Mesenchymal stem cell (in vitro differentiated cells and primary cell): ENCODE measurements around the gene TIGD7.

Experiments used
- DNase-seq: peaks from one replicate; pipeline ENCODE4 v3.0.0-alpha.2; 2013
- H2AFZ ChIP-seq: one replicate; pipeline ENCODE4 v1.6.1; 2013; ENCODE audit warnings: low read depth, mild to moderate bottlenecking, control low read depth, inconsistent platforms, low read length, moderate library complexity
- H2AK5ac ChIP-seq: 2 replicates; pipeline ENCODE4 v1.6.1; 2013; ENCODE audit warnings: low read length, moderate library complexity, mild to moderate bottlenecking, inconsistent platforms; ENCODE audit not compliant: severe bottlenecking
- H2BK120ac ChIP-seq: one replicate; pipeline ENCODE4 v1.6.1; 2013; ENCODE audit warnings: low read depth, mild to moderate bottlenecking, inconsistent platforms, low read length, moderate library complexity
- H2BK12ac ChIP-seq, 2 experiments: one replicate each; pipeline ENCODE4 v1.6.1; 2013; ENCODE audit warnings: inconsistent platforms in 2 of 2, low read length in 2 of 2, mild to moderate bottlenecking in 2 of 2, moderate library complexity in 2 of 2, control low read depth in 1 of 2
- H2BK15ac ChIP-seq: one replicate; pipeline ENCODE4 v1.6.1; 2013; ENCODE audit warnings: mild to moderate bottlenecking, low read depth, inconsistent platforms; ENCODE audit not compliant: poor library complexity, severe bottlenecking
- H2BK5ac ChIP-seq: 2 replicates; pipeline ENCODE4 v1.6.1; 2013; ENCODE audit warnings: low read depth, mild to moderate bottlenecking, low read length, control low read depth, inconsistent platforms; ENCODE audit not compliant: poor library complexity, severe bottlenecking
- H3K14ac ChIP-seq, 2 experiments: one replicate each; pipeline ENCODE4 v1.6.1; 2013; ENCODE audit warnings: inconsistent platforms in 2 of 2, low read length in 2 of 2, control low read depth in 1 of 2, mild to moderate bottlenecking in 1 of 2, moderate library complexity in 1 of 2
- H3K18ac ChIP-seq, 2 experiments: one replicate each; pipeline ENCODE4 v1.6.1; 2013; ENCODE audit warnings: inconsistent platforms in 2 of 2, low read length in 2 of 2, control low read depth in 1 of 2, low read depth in 1 of 2, mild to moderate bottlenecking in 1 of 2
- H3K23ac ChIP-seq, 2 experiments: one replicate each; pipeline ENCODE4 v1.6.1; 2013; ENCODE audit warnings: inconsistent platforms in 2 of 2, low read length in 2 of 2, mild to moderate bottlenecking in 2 of 2, moderate library complexity in 2 of 2, control low read depth in 1 of 2
- H3K27ac ChIP-seq: 2 replicates; pipeline ENCODE4 v1.5.1; 2013; ENCODE audit warnings: mild to moderate bottlenecking, moderate library complexity, low read length, control low read depth, inconsistent platforms; ENCODE audit not compliant: poor library complexity, severe bottlenecking
- H3K27me3 ChIP-seq, 2 experiments: 2 replicates each; pipeline versions ENCODE4 v1.6.1 to v1.7.0; 2013; ENCODE audit warnings: low read length in 2 of 2, mild to moderate bottlenecking in 2 of 2, moderate library complexity in 2 of 2, control low read depth in 1 of 2, inconsistent platforms in 1 of 2; ENCODE audit not compliant: control insufficient read depth in 1 of 2, insufficient read depth in 1 of 2
- H3K36me3 ChIP-seq, 2 experiments: 2 replicates each; pipeline versions ENCODE4 v1.6.1 to v1.7.0; 2013; ENCODE audit warnings: low read length in 2 of 2, control low read depth in 1 of 2, inconsistent platforms in 1 of 2, low read depth in 1 of 2, mild to moderate bottlenecking in 1 of 2; ENCODE audit not compliant: insufficient read depth in 2 of 2, control insufficient read depth in 1 of 2
- H3K4ac ChIP-seq, 2 experiments: one replicate each; pipeline ENCODE4 v1.6.1; 2013; ENCODE audit warnings: inconsistent platforms in 2 of 2, low read length in 2 of 2, mild to moderate bottlenecking in 2 of 2, moderate library complexity in 2 of 2, control low read depth in 1 of 2, low read depth in 1 of 2
- H3K4me1 ChIP-seq: 2 replicates; pipeline ENCODE4 v1.6.1; 2013; ENCODE audit warnings: low read depth, low read length, control low read depth; ENCODE audit not compliant: control insufficient read depth, insufficient read depth
- H3K4me2 ChIP-seq: 2 replicates; pipeline ENCODE4 v1.6.1; 2013; ENCODE audit warnings: low read length, mild to moderate bottlenecking, inconsistent platforms; ENCODE audit not compliant: poor library complexity, severe bottlenecking
- H3K4me3 ChIP-seq, 2 experiments: 2 replicates each; pipeline versions ENCODE4 v1.5.1 to v1.7.0; 2013; ENCODE audit warnings: low read length in 2 of 2, mild to moderate bottlenecking in 2 of 2, control low read depth in 1 of 2, low read depth in 1 of 2; ENCODE audit not compliant: insufficient read depth in 1 of 2
- H3K79me1 ChIP-seq: replicated peaks from 2 replicates; pipeline ENCODE4 v1.6.1; 2013; ENCODE audit warnings: mild to moderate bottlenecking, control low read depth, low read length, inconsistent platforms; ENCODE audit not compliant: poor library complexity, severe bottlenecking
- H3K9ac ChIP-seq: 2 replicates; pipeline ENCODE4 v1.7.0; 2013; ENCODE audit warnings: mild to moderate bottlenecking, low read length, moderate library complexity
- H3K9me3 ChIP-seq: 2 replicates; pipeline ENCODE4 v1.7.0; 2013; ENCODE audit warnings: mild to moderate bottlenecking, low read length; ENCODE audit not compliant: control insufficient read depth
- H4K8ac ChIP-seq: one replicate; pipeline ENCODE4 v1.6.1; 2013; ENCODE audit warnings: inconsistent platforms, mild to moderate bottlenecking, low read length, moderate library complexity
- H4K91ac ChIP-seq: one replicate; pipeline ENCODE4 v1.6.1; 2013; ENCODE audit warnings: mild to moderate bottlenecking, low read length, inconsistent platforms
- WGBS: methylation state at CpG from one replicate; pipeline ENCODE4 v1.1.7; 2013; ENCODE audit warnings: mixed read lengths; 5-methylcytosine and 5-hydroxymethylcytosine counted together

The TIGD7 gene

GRCh38 chr16:3259836-3260235 lies 45.4 kb downstream of the TIGD7 start:
- H3K4me3 ChIP-seq = no peak overlapping the region
- no peak overlapping the region for H3K23ac ChIP-seq
- H3K4me1 ChIP-seq = peaks cover 9% of the 10 kb centered on the region
- no peak overlapping the region for H4K91ac ChIP-seq
- H3K27ac ChIP-seq = no peak overlapping the region
- no peak overlapping the region for H3K9ac ChIP-seq
- H3K18ac ChIP-seq = no peak overlapping the region
- H3K14ac ChIP-seq = no peak overlapping the region
- no peak overlapping the region for H2AK5ac ChIP-seq
- H3K4me2 ChIP-seq = no peak overlapping the region
- no peaks in the 10 kb centered on the region for H3K9me3 ChIP-seq
- H3K79me1 ChIP-seq = no peaks in the 10 kb centered on the region
- no peak overlapping the region for H2AFZ ChIP-seq
- no peak overlapping the region for H2BK15ac ChIP-seq
- DNase-seq = no peak
- H3K4ac ChIP-seq = no peak overlapping the region
- peaks cover 0 to 19% of the 10 kb centered on the region in 2 experiments for H3K27me3 ChIP-seq
- no peaks in the 10 kb centered on the region for H3K36me3 ChIP-seq
- no peak overlapping the region for H2BK120ac ChIP-seq
- no peak overlapping the region for H2BK5ac ChIP-seq
- H4K8ac ChIP-seq = no peak overlapping the region
- H2BK12ac ChIP-seq = no peak overlapping the region
- 95% methylated on average over 5 of the region's 8 CpGs for WGBS

GRCh38 chr16:3256866-3257465 lies 48.3 kb downstream of the TIGD7 start:
- Histone ChIP-seq H2BK15ac (no peak overlapping the region), H4K8ac (no peak overlapping the region), H3K27me3 (peaks cover 3 to 25% of the 10 kb centered on the region in 2 experiments), H2AK5ac (no peak overlapping the region), H3K4me2 (no peak overlapping the region), H2BK120ac (no peak overlapping the region), H4K91ac (no peak overlapping the region), H3K9ac (no peak overlapping the region), H2BK5ac (no peak overlapping the region), H3K14ac (no peak overlapping the region), H3K79me1 (no peaks in the 10 kb centered on the region), H2AFZ (no peak overlapping the region), H3K4me3 (no peak overlapping the region), H3K18ac (no peak overlapping the region), H3K36me3 (no peaks in the 10 kb centered on the region), H3K23ac (no peak overlapping the region), H3K4ac (no peak overlapping the region), H2BK12ac (no peak overlapping the region), H3K27ac (no peak overlapping the region), H3K9me3 (no peaks in the 10 kb centered on the region), H3K4me1 (peaks cover 8% of the 10 kb centered on the region)
- DNase-seq = no peak
- WGBS = 71% methylated on average over 9 of the region's 9 CpGs

- H2BK15ac ChIP-seq = no peak within 1 kb of the TSS
- peak; percentile 39 for DNase-seq
Measured at GRCh38 chr16:3256146-3256865, 48.9 kb downstream of the TIGD7 start, which contains the start of gene MEFV. Gene MEFV, minus strand, starts transcription at chr16:3256633. Its CDS starts 46 bp downstream, at chr16:3256587.

GRCh38 chr16:3254309-3254708 lies 50.9 kb downstream of the TIGD7 start:
- DNase-seq = no peak
- Histone ChIP-seq H2AFZ (no peak overlapping the region), H3K4me1 (peaks cover 8% of the 10 kb centered on the region), H2BK15ac (no peak overlapping the region), H3K9ac (no peak overlapping the region), H3K23ac (no peak overlapping the region), H2AK5ac (no peak overlapping the region), H3K36me3 (no peaks in the 10 kb centered on the region), H4K8ac (no peak overlapping the region), H3K79me1 (no peaks in the 10 kb centered on the region), H2BK5ac (no peak overlapping the region), H3K4me2 (no peak overlapping the region), H2BK12ac (no peak overlapping the region), H3K9me3 (no peaks in the 10 kb centered on the region), H3K14ac (no peak overlapping the region), H3K4ac (no peak overlapping the region), H3K4me3 (no peak overlapping the region), H4K91ac (no peak overlapping the region), H3K18ac (no peak overlapping the region), H3K27ac (no peak overlapping the region), H2BK120ac (no peak overlapping the region), H3K27me3 (peaks cover 7 to 32% of the 10 kb centered on the region in 2 experiments)
- 90% methylated on average over 35 of the region's 35 CpGs for WGBS

More at GRCh38 chr16:3256146-3256865, 48.9 kb downstream of the TIGD7 start, which contains the start of gene MEFV:
- no peak within 1 kb of the TSS for H2BK5ac ChIP-seq
- peak within 1 kb of the TSS in 1 of 2 experiments; percentile 6 for H3K23ac ChIP-seq
- H4K91ac ChIP-seq = no peak within 1 kb of the TSS
- no peaks in the 10 kb centered on the region for H3K9me3 ChIP-seq
- no peak within 1 kb of the TSS for H3K9ac ChIP-seq
- no peak within 1 kb of the TSS for H3K4ac ChIP-seq
- H4K8ac ChIP-seq = no peak within 1 kb of the TSS
- peaks cover 8% of the 10 kb centered on the region for H3K4me1 ChIP-seq
- no peak within 1 kb of the TSS for H2BK120ac ChIP-seq
- H3K36me3 ChIP-seq = no peaks in the 10 kb centered on the region
- no peak within 1 kb of the TSS for H2AK5ac ChIP-seq
- no peak within 1 kb of the TSS for H3K14ac ChIP-seq
- WGBS = 80% methylated on average over 14 of the region's 14 CpGs
- H3K79me1 ChIP-seq = no peaks in the 10 kb centered on the region
- no peak within 1 kb of the TSS for H3K27ac ChIP-seq
- H2BK12ac ChIP-seq = no peak within 1 kb of the TSS
- no peak within 1 kb of the TSS for H3K4me2 ChIP-seq
- H2AFZ ChIP-seq = no peak within 1 kb of the TSS
- peaks cover 3 to 27% of the 10 kb centered on the region in 2 experiments for H3K27me3 ChIP-seq
- no peak within 1 kb of the TSS for H3K18ac ChIP-seq
- H3K4me3 ChIP-seq = no peak within 1 kb of the TSS
